HEK293 (cell line): ENCODE results near the gene SBF2.

ENCODE experiments used
- CTCF ChIA-PET: fragments of 350-600 bp; formaldehyde crosslinking; extraction: SDS; loops from one replicate; lab custom pipeline; 2021; ENCODE audit warnings: antibody characterized with exemption; lab: Yijun Ruan, JAX
- POLR2A ChIA-PET: fragments of 300-600 bp; formaldehyde crosslinking; extraction: SDS; loops from one replicate; lab custom pipeline; 2020; ENCODE audit warnings: antibody characterized with exemption, inconsistent platforms; lab: Yijun Ruan, JAX
- H3K27ac ChIP-seq: fragments of 200-500 bp; sonication (Bioruptor generic); 2 replicates; pipeline ENCODE4 v1.5.1; 2014; ENCODE audit warnings: low read depth, low read length, control low read depth, inconsistent platforms; ENCODE audit errors: extremely low read depth
- H3K36me3 ChIP-seq, 2 experiments: fragments of 200-500 bp in 1 of 2; sonication (Bioruptor generic) in 1 of 2; 1 replicate in 1 of 2; 2 replicates in 1 of 2; pipeline ENCODE4 v1.5.1; 2014 to 2017; ENCODE audit warnings: inconsistent platforms in 2 of 2, low read length in 2 of 2; ENCODE audit not compliant: control insufficient read depth in 2 of 2, insufficient read depth in 1 of 2
- H3K4me1 ChIP-seq: fragments of 200-500 bp; sonication (Bioruptor generic); 2 replicates; pipeline ENCODE4 v1.5.1; 2014; ENCODE audit warnings: mild to moderate bottlenecking, low read length, inconsistent platforms; ENCODE audit not compliant: control insufficient read depth, insufficient read depth
- H3K4me3 ChIP-seq: 2 replicates; pipeline ENCODE4 v1.5.1; 2011; ENCODE audit warnings: low read depth, mild to moderate bottlenecking, control low read depth, low read length, moderate library complexity
- H3K9me3 ChIP-seq: fragments of 200-500 bp; sonication (Bioruptor generic); 2 replicates; pipeline ENCODE4 v1.5.1; 2014; ENCODE audit warnings: low read depth, low read length, inconsistent platforms; ENCODE audit not compliant: control insufficient read depth, insufficient read depth
- GLIS1 ChIP-seq: fragments of 450-650 bp; formaldehyde crosslinking; IDR thresholded peaks from 2 replicates; pipeline ENCODE4 v1.5.1; 2016; ENCODE audit warnings: missing biosample characterization, missing genetic modification characterization
- INSM2 ChIP-seq: fragments of 450-650 bp; formaldehyde crosslinking; IDR thresholded peaks from 2 replicates; pipeline ENCODE4 v1.5.1; 2016; ENCODE audit warnings: missing biosample characterization, missing genetic modification characterization
- SALL2 ChIP-seq: fragments of 450-650 bp; formaldehyde crosslinking; IDR thresholded peaks from 2 replicates; pipeline ENCODE4 v1.5.0; 2017; ENCODE audit warnings: missing biosample characterization, mild to moderate bottlenecking, missing genetic modification characterization, borderline replicate concordance
- SP2 ChIP-seq: fragments of 450-650 bp; formaldehyde crosslinking; IDR thresholded peaks from 2 replicates; pipeline ENCODE4 v1.5.1; 2016; ENCODE audit warnings: missing biosample characterization, missing genetic modification characterization
- TRIM28 ChIP-seq: IDR thresholded peaks from 2 replicates; pipeline ENCODE4 v1.6.1; 2011; ENCODE audit warnings: low read length, control low read depth, borderline replicate concordance
- ZBTB8A ChIP-seq: fragments of 450-650 bp; formaldehyde crosslinking; IDR thresholded peaks from 2 replicates; pipeline ENCODE4 v1.5.1; 2016; ENCODE audit warnings: missing biosample characterization, missing genetic modification characterization
- ZNF138 ChIP-seq: fragments of 450-650 bp; formaldehyde crosslinking; IDR thresholded peaks from 2 replicates; pipeline ENCODE4 v1.5.1; 2016; ENCODE audit warnings: missing biosample characterization, missing genetic modification characterization, borderline replicate concordance
- ZNF174 ChIP-seq: fragments of 450-650 bp; formaldehyde crosslinking; IDR thresholded peaks from 2 replicates; pipeline ENCODE4 v1.5.0; 2017; ENCODE audit warnings: missing biosample characterization, mild to moderate bottlenecking, missing genetic modification characterization
- ZNF341 ChIP-seq: fragments of 450-650 bp; formaldehyde crosslinking; IDR thresholded peaks from 2 replicates; pipeline ENCODE4; 2016; ENCODE audit warnings: low read depth, missing biosample characterization, missing genetic modification characterization
- ZNF37A ChIP-seq: fragments of 450-650 bp; IDR thresholded peaks from 2 replicates; pipeline ENCODE4 v1.5.1; 2018; ENCODE audit warnings: missing biosample characterization, missing genetic modification characterization
- ZNF423 ChIP-seq: fragments of 450-650 bp; formaldehyde crosslinking; IDR thresholded peaks from 2 replicates; pipeline ENCODE4 v1.5.1; 2016; ENCODE audit warnings: missing biosample characterization, missing genetic modification characterization
- ZNF426 ChIP-seq: fragments of 450-650 bp; formaldehyde crosslinking; IDR thresholded peaks from 2 replicates; pipeline ENCODE4 v1.5.1; 2017; ENCODE audit warnings: missing biosample characterization, missing genetic modification characterization, mild to moderate bottlenecking, inconsistent platforms, moderate library complexity
- ZNF549 ChIP-seq: fragments of 450-650 bp; IDR thresholded peaks from 2 replicates; pipeline ENCODE4 v1.5.1; 2018; ENCODE audit warnings: missing biosample characterization, missing genetic modification characterization, mild to moderate bottlenecking, inconsistent platforms, moderate library complexity
- ZNF621 ChIP-seq: fragments of 450-650 bp; formaldehyde crosslinking; IDR thresholded peaks from 2 replicates; pipeline ENCODE4 v1.5.1; 2017; ENCODE audit warnings: missing biosample characterization, missing genetic modification characterization
- ZNF776 ChIP-seq: fragments of 450-650 bp; formaldehyde crosslinking; IDR thresholded peaks from 2 replicates; pipeline ENCODE4 v1.5.0; 2017; ENCODE audit warnings: missing biosample characterization, missing genetic modification characterization, borderline replicate concordance
- TF ChIP-seq, protein P1 (sequence below): fragments of 450-650 bp; formaldehyde crosslinking; IDR thresholded peaks from 2 replicates; pipeline ENCODE4 v1.5.1; 2017; ENCODE audit warnings: missing biosample characterization, missing genetic modification characterization

SBF2 gene

DNA sequence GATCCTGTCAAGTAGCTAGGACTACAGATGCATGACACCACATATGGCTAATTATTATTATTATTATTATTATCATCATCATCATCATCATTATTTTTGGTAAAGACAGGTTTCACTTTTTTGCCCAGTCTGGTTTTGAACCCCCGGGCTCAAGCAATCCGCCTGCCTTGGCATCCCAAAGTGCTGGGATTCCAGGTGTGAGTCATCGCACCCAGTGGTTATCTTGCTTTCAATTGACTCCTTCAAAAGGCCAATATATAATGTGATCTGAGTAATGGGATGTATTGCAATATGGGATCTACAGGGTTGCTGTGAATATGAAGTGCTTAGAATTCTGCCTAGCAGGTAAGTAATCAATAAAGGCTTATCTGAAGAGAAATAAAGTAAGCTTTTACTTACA is 221.2 kb downstream of the SBF2 start (continued):
- TF ChIP-seq ZNF776 (tag by site-specific recombination) (no peak), SP2 (tag by site-specific recombination) (no peak), ZNF423 (tag by site-specific recombination) (no peak), ZNF138 (tag by site-specific recombination) (no peak), ZNF426 (no peak), TRIM28 (no peak), INSM2 (no peak), ZNF174 (tag by site-specific recombination) (no peak)

DNA sequence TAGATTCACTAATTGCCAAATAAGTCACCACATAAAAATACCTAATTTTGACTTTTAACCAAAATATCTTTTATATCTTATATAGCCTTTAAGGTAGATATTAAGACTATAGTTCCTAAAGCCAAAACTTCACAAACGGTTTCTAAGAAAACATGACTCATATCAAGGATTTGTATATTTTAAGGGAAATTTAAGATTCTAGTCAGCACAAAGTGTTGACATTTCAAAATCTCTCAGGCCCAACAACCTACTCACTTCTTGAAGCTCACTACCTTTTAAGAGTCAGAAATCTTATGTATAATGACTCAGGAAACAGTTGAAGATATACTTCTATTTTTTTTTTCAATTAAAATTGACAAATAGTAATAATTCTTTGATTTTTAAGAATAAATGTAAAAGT is 221.9 kb downstream of the SBF2 start:
- no peak for TF ChIP-seq SALL2 (tag by site-specific recombination)
- no peak for TF ChIP-seq ZNF37A (tag by site-specific recombination)
- ChIA-PET POLR2A (no interaction called here), CTCF (interaction anchor here (0.7 kb wide), 2 partner anchors 21 to 289 kb away, joined by 3 read pairs; no protein-coding TSS in a partner anchor)
- Histone ChIP-seq H3K9me3 (no peaks in the 10 kb centered on the region), H3K36me3 (no peaks in the 10 kb centered on the region), H3K4me3 (no peak overlapping the region), H3K27ac (no peak overlapping the region), H3K4me1 (no peaks in the 10 kb centered on the region)

- Histone ChIP-seq H3K4me3 (no peak overlapping the region), H3K27ac (no peak overlapping the region), H3K36me3 (no peaks in the 10 kb centered on the region), H3K9me3 (no peaks in the 10 kb centered on the region), H3K4me1 (no peaks in the 10 kb centered on the region)
- TF ChIP-seq ZNF341 (tag by site-specific recombination) (no peak), GLIS1 (tag by site-specific recombination) (peak; percentile 19; the same call in 1 of the 2 replicates)
- POLR2A ChIA-PET: no interaction called here
- CTCF ChIA-PET: interaction anchor here (0.6 to 1.7 kb wide), 2 partner anchors 9 to 217 kb away, joined by 4 to 13 read pairs; no protein-coding TSS in a partner anchor
Observed at GRCh38 chr11:10067629-10068300, 226.3 kb downstream of the SBF2 start.

- TF ChIP-seq, protein P1, sequence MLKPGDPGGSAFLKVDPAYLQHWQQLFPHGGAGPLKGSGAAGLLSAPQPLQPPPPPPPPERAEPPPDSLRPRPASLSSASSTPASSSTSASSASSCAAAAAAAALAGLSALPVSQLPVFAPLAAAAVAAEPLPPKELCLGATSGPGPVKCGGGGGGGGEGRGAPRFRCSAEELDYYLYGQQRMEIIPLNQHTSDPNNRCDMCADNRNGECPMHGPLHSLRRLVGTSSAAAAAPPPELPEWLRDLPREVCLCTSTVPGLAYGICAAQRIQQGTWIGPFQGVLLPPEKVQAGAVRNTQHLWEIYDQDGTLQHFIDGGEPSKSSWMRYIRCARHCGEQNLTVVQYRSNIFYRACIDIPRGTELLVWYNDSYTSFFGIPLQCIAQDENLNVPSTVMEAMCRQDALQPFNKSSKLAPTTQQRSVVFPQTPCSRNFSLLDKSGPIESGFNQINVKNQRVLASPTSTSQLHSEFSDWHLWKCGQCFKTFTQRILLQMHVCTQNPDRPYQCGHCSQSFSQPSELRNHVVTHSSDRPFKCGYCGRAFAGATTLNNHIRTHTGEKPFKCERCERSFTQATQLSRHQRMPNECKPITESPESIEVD (tag by site-specific recombination): peak; percentile 75
- no peak for TF ChIP-seq ZNF621 (tag by site-specific recombination)
- no peak for TF ChIP-seq ZNF549 (tag by site-specific recombination)
- TF ChIP-seq ZBTB8A (tag by site-specific recombination): no peak
- TF ChIP-seq, all 188 proteins: peak for 1
- no peaks in the 10 kb centered on the region for H3K4me1 ChIP-seq
- no peaks in the 10 kb centered on the region for H3K36me3 ChIP-seq
- H3K4me3 ChIP-seq: no peak overlapping the region
- no peak overlapping the region for H3K27ac ChIP-seq
- ChIA-PET CTCF (interaction anchor here (0.5 to 0.7 kb wide), 2 partner anchors 10 to 161 kb away, joined by 3 read pairs; no protein-coding TSS in a partner anchor), POLR2A (no interaction called here)
- H3K9me3 ChIP-seq: no peaks in the 10 kb centered on the region
Observed at GRCh38 chr11:10066441-10066840, 227.6 kb downstream of the SBF2 start.
